SK-N-MC (cell line): ENCODE measurements around the gene RBM4B.

Experiments used
- EZH2 ChIP-seq: fragments of 200-600 bp; sonication (generic); IDR thresholded peaks from one replicate; pipeline ENCODE4 v1.6.1; 2017; ENCODE audit warnings: antibody characterized with exemption
- POLR2AphosphoS5 ChIP-seq: IDR thresholded peaks from 2 replicates; pipeline ENCODE4 v1.6.1; 2012; ENCODE audit warnings: mild to moderate bottlenecking, low read depth, low read length, borderline replicate concordance

DNA sequence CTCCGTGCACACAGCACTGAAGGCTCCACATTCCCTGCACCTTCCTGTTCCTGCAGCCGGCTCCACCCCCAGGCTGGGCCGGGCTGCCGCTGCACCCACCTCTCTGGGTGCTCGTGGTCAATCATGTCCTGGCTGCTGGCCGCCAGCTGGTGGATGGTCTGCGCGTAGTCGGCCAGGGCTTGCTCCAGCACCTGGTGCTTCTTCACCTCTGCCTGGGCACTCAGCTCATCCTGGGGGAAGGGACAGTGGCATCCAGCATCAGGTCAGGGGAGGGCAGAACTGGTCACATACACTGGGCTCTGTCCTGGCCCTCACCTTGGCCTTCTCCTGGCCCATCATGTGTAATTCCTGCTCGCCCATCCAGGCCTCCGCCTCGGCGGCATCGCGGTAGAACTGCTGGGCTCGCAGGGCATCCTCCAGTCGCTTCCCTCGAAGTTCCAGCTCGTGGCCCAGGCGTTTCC, 15.2 kb upstream of the RBM4B start:
- TF ChIP-seq EZH2 (no peak), POLR2AphosphoS5 (no peak)
